HG03060 (cell line): ENCODE results near the gene RPL27A.
"Not testable (repeated sequence)": the region's sequence is repeated elsewhere in the genome, so short reads cannot be mapped to it uniquely, and the experiment has no call there.

ENCODE experiments used
- ATAC-seq: cut with Tn5 transposase; IDR thresholded peaks from one replicate; pipeline ENCODE4 v1.9.1; 2021; ENCODE audit warnings: low read depth, moderate number of reproducible peaks; ENCODE audit not compliant: unreplicated experiment

RPL27A gene

GRCh38 chr11:8682303-8683114 lies at the start of gene RPL27A, which contains the start of gene TRIM66:
Gene RPL27A (plus strand): TSS chr11:8682792. CDS start chr11:8682814, 22 bp downstream.
Gene TRIM66 (minus strand): TSS chr11:8682665. CDS start chr11:8672274, 10,391 bp downstream.
- ATAC-seq, result peak; percentile 84

DNA sequence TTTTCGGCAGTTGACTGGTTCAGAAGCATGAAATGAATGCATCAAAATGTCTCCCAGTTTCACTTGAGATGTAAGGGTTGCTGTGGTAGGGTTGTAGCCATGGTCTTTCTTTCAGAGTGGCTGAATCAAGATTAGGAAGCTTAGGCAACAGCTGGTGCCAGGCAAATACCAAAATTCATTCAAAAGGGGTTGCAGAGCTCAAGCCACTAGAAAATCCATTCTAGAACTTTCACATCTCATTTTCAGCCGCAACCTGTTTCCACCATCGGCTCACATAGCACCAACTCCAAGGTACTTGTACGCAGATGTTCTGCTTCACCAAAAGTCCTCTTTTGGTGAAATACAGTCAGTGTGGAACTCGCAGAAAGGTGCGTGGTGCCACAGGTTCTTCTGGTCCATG lies 48.1 kb upstream of the RPL27A start:
- ATAC-seq, result no peak

- ATAC-seq, result no peak
Observed at GRCh38 chr11:8636127-8636526, 46.5 kb upstream of the RPL27A start.

DNA sequence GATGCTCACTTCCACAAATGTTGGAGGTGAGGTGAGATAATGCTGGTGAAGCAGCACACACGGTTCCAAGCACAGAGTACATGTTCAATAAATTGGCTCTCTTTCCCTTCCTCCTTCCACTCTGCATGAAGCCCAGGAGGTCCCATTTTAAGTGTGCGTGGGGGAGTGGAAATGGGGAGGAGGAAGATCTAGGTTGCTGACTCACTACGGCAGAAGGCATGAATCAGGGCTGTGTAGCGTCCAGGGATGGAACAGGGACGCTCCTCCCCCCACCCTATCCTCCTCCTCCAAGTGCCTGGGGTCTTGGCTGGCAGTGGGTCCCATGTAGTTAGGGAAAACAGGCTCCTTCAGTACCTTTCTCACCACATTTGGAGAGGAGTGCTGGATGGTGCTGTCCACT lies 44.3 kb upstream of the RPL27A start:
- no peak for ATAC-seq

DNA sequence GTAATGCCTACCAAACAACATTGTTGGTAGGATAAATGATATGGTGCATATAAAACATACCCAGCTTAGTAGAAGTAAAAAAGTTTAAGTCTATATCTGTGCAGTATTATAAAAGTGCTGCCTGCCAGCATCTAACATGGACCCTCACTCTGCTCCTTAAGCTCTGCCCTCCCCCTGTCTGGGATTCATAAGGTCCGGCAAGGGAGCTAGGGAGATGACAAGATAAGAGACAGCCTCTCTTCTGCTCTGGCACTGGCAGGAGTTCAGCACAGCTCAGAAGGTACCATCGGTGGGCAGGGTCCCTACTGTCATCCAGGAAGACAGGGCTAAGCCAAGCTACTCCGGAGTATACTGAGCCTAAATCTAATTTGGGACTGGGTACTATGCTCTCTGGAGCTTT lies 42.9 kb upstream of the RPL27A start:
- no peak for ATAC-seq

DNA sequence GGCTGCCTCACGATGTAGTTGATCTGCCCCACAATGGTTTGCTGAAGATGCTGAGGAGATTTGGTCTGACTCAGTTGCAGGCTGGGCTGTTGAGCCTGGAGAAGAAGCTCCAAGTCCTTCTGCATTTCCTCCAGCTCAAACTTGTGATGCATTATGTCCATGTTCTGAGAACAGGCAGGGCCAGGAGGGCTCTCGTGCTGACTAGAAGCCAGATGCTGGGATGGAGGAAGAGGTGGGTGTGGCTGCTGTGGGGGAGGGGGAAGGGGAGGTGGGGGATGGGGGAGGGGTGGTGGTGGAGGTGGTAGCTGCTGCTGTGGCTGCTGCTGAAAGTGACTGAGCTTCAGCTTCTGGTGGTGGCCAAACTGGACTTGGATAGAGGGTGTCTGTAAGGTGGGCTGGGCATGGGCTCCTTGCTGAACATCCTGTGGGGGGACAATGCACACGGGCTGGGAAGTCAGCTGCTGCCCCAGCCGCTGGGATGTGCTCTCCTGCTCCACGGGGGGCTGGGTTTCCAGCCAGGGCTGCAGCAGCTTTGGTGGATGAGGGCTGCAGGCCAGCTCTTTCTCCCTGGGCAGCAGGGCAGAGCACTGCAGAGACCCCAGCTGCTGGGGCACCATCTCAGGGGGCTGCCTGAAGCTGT lies 42.2 kb upstream of the RPL27A start:
- ATAC-seq, result no peak

DNA sequence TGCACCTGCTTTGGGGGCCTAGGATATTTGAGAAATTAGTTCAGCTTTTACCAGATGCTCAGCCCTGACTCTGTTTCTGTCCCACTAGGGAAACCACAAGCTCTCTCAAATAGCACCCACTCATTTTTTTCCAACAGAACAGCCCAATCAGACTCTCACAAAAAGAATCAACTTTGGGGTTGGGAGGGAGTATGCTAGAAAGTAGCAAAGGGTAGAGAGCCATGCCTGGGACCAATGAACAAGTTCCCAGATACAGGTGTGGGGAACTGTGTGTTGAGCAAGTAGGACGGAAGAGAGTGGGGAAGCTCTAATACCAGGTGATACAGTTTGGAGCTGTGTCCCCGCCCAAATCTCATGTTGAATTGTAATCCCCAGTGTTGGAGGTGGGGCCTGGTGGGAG lies 41.3 kb upstream of the RPL27A start:
- no peak for ATAC-seq

GRCh38 chr11:8642196-8642841 lies 40.3 kb upstream of the RPL27A start:
- no peak for ATAC-seq

DNA sequence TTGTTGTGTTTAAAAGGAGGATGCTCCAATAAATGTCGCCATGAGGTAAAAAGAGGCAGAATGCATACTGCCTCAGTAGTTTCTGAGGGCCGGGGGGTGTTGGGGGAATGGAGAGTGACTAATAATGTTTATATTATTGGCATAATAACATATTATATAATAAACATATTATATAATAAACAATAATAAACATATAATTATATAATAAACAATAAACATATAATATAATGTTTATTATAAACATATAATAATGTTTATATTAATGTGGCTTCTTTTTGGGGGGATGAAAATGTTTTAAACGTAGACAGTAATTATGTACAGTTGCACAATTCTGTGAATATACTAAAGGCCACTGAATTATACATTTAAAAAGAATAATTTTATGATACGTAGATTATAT lies 35.7 kb upstream of the RPL27A start:
- no peak for ATAC-seq

- ATAC-seq, result no peak
Observed at GRCh38 chr11:8649361-8649760, 33.2 kb upstream of the RPL27A start.

DNA sequence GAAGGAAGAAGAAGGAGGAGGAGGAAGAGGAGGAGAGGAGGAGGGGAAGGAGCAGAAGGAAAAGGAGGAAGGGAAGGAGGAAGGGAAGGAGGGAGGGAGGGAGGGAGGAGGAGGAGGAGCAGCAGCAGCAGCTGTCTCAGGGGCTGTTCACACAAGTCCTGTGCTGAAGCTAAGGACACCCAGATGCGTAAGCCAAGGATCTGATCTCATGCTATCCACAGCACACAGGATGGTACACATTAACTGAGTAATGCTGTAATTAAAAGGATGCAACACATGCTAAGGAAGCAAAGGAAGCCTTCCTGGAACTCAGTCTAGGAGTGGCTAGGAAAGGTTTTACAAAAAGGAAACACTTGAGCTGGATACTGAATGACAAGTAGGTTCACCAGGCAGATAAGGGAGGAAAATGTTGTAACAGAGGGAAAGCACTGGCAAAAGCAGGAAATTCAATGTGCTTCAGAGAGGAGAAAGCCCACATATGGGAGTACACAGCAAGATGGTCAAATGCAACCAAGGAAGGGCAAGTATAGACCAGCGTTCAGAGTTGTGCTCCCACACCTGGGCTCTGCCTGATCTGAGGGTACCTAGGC lies 32.1 kb upstream of the RPL27A start:
- no peak for ATAC-seq

DNA sequence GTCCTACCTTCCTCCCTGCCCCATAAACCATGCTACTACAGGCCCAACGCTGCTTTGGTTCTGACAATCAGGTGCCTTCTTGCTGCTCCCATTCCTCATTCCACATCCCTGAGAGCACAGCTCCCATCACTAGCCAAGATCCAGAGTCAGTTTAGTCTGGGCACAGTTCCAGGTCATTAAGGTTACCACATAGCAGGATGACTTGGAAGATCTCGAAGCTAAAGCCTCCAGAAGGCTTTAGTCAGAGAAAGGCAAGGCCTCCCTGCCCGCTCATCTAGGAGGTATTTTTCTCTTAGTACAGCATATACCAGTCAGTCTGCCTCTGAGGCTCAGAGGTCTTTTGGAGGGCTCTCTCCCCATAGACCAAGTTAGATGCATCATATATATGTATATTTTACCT lies 30.5 kb upstream of the RPL27A start:
- ATAC-seq, result no peak

DNA sequence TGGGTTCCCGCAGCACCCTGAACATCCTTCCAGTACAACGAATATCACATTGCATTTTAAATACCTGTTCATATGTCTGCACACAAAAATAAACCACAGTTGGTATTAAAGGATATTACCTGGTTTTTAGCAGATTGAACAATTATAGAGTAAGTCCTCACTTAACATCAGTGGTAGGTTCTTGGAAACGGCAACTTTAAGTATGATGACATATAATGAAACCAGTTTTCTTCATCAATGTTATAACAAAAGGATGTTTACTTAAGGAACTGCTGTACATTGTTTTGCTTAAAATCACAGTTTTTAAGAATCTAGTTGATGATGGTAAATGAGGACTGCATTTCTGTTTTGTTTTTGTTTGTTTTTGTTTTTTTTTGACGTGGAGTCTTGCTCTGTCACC lies 28.1 kb upstream of the RPL27A start:
- no peak for ATAC-seq

- no peak for ATAC-seq
Observed at GRCh38 chr11:8656291-8656690, 26.3 kb upstream of the RPL27A start.

GRCh38 chr11:8658321-8659057 lies 24.1 kb upstream of the RPL27A start:
- ATAC-seq, result no peak

GRCh38 chr11:8661001-8661795 lies 21.4 kb upstream of the RPL27A start:
- no peak for ATAC-seq

- ATAC-seq, result no peak
Observed at GRCh38 chr11:8665222-8665621, 17.4 kb upstream of the RPL27A start.

GRCh38 chr11:8670081-8670480 lies 12.5 kb upstream of the RPL27A start:
- not testable (repeated sequence) for ATAC-seq

GRCh38 chr11:8671193-8671612 lies 11.4 kb upstream of the RPL27A start:
- no peak for ATAC-seq

GRCh38 chr11:8671651-8672062 lies 10.9 kb upstream of the RPL27A start:
- no peak for ATAC-seq
